Amygdala (tissue), 56 donors: ENCODE data around the gene GAMT.

Experiments used
- DNase-seq, 56 donors: peaks; one replicate each; lab custom pipeline; 2025; lab: John Stamatoyannopoulos, UW

GAMT gene

GRCh38 chr19:1434577-1435060, 33.3 kb upstream of the GAMT start:
- DNase-seq, result no peak

- no peak for DNase-seq
Observed at GRCh38 chr19:1434040-1434366, 32.7 kb upstream of the GAMT start.

- no peak for DNase-seq
Observed at GRCh38 chr19:1433119-1434039, 32.0 kb upstream of the GAMT start.

GRCh38 chr19:1432507-1432887, 31.2 kb upstream of the GAMT start:
- no peak for DNase-seq

DNA sequence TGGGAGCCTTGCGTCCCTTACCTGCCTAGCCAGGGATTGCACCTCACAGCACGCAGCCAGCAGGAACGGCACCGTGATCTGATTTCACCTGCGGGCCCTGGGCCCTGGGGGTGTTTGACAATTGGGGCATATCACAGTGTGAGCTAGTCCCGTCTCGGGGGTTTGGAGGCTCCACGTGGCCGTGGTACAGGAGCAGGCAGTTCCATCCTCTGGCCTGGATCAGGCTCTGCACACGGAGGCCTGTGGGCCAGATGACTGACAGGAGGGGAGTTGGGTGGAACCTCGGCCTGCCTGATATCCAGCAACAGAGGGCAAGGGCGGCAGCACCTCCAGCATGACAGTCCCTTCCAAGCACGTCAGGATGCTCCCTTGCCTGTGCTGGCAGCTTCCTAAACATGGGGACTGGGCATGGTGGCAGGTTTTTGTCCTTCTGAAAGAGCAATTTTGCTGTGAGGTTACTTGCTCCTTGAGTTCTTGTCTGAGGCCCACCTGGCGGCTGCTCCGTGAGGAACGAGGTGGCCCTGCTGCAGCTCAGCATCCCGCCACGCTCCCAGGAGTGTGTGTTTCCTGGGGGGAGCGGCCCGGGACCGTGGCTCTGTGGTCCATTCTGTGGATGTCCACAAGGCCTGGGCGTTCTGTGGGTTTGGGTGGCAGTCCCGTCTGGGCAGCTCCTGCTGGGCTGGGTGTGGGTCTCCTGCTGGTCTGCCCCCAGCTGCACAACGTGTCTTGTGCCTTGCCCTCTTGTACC, 30.6 kb upstream of the GAMT start:
- no peak for DNase-seq

- DNase-seq, result no peak
Observed at GRCh38 chr19:1430246-1430645, 28.9 kb upstream of the GAMT start.

DNA sequence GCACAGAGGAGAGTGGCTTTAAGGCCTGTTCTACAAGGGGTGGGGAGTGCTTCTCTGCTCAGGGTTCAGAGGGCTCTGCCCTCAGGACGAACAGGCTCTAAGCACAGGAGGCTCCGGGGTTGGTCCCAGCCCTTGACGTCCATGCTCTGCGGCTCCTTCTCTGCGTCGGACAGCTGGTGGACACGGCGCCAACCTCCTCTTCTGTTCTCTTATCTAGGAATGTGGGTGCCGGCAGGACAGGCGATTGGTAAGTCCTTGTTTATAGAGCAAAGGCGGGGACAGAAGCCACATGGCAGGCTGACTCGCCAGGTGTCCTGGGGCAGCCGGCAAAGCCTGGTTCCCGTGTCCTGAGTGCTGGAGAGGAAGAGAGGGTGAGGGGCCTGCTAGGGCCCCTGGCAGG, 28.4 kb upstream of the GAMT start:
- DNase-seq, result no peak

- DNase-seq, result no peak
Observed at GRCh38 chr19:1428738-1429391, 27.5 kb upstream of the GAMT start.

DNA sequence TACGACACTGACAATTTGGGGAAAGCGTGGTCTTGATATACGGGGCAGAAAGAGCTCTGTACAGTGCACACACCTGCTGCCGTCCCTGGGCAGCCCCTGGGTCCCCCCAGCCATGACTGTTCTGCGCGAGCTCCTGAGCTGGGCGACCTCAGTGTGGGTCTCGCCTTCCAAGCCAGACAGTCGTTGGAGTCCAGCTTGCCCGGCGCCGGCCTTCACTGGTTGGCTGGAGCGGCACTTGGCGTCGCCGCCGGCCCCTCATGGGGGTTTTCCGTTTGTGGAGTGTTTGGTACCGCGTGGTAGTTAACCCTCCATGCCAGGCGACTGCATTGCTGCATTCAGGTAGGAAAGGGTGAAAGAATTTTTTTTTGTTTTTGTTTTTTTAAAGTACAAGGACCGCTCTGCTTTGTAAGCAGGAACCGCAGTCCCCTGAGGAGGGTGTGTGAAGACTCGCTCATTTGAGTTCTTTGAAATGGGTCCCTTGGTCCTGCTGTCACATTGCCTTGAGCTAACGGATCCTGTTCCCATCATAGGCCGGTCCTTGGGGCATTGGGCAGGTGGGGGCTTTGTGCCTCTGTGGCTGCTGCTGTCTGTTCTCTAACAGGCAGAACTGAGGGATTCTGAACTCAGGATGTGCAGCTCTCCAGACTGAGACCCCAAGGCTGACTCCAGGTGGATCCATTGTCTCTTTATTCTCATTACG, 26.0 kb upstream of the GAMT start:
- DNase-seq, result peak in 10 of 56 donors; percentile 22 to 47 (median 30)

DNA sequence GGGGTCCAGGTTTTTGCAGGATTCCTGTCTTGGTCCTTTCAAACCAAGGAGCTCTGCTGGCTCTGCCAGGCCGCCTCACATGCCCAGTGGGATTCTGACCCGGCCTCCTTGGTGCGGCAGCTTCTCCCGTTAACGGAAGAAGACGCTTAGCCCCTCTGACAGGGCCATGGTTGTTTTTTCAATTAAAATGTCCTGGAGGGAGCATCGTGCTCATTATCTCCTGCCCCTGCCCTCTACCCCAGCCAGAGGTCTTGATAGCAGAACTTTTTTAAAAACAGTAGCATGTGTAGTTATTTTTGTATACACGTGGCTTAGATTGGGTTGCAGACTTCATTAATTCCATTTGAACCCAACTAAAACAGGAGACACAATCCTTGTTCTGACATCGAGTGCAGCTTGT, 25.4 kb upstream of the GAMT start:
- DNase-seq, result no peak

GRCh38 chr19:1425902-1426301, 24.6 kb upstream of the GAMT start:
- DNase-seq, result no peak

GRCh38 chr19:1425102-1425837, 23.9 kb upstream of the GAMT start:
- DNase-seq, result no peak

DNA sequence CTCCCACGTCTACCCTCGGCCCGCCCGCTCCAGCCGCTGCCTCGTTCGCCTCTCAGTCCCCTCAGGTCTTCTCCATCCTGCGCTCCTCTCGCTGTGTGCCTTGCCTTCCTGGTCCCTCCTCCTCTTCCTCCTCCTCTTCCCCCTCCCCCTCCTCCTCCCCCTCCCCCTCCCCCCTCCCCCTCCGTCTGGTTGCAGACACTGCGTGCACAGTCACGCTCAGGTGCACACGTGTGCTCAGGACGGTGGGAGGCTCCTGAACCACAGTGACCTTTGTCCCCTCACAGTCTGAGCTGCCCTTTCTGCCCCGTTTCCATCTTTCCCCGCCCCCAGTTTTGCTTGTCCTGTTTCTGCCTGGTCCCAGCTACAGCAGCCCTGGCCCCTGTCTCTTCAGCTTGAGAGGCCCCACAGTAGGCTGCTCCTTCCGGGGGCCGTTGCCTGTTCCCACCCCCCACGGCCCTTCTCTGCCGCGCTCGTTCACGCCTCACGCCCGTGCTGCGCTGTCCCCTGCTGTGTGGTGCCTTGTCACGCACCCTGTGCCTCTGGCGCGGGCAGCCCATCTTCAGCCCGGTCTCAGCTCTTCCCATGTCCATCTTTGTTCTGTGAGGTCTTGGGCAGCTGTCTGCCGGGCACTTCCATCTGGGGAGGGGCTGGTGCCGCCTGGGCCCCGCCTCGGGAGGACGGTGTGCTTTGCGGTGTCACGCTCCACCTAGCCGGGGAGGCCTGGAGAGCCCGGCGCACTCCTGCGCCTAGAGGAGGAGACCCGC, 23.0 kb upstream of the GAMT start:
- DNase-seq, result no peak

DNA sequence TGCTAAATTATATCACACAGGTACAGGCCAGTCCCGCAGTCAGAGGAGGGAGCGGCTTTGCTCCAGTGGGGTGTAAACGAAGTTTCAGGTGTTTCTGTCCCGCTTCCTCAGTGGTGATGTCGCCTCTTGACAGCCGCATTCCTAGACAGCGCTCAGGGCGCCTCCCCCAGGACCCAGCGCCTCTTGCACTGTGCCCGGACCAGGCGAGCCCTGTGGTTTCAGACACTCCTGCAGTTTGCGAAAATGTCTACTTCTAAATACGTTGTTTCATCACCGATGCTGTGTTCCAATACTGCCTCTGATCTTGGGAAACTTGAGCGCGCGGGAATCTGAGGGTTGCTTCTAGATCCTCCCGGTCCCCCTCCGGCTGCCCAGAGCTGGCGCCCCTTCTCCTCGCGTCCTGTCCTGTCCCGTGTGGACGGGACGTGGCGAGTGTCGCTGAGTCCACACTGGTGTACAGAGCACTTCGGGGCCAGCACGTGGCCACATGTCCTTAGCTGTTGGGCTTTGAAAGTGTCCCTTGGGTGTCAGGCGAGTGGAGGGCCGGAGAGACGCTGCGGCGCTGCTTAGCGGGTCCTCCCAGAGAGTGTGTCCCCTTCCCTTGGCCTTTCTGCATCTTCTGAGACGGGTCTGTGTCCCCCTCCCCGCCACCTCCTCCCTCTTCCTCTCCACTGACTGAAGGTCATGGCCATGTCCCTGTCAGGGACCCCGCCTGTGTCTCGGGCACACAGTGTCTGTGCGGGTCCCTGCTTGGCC, 22.3 kb upstream of the GAMT start:
- no peak for DNase-seq

- no peak for DNase-seq
Observed at GRCh38 chr19:1422943-1423342, 21.6 kb upstream of the GAMT start.

GRCh38 chr19:1422360-1422759, 21.0 kb upstream of the GAMT start:
- no peak for DNase-seq

GRCh38 chr19:1421958-1422305, 20.6 kb upstream of the GAMT start:
- no peak for DNase-seq

- DNase-seq, result no peak
Observed at GRCh38 chr19:1421218-1421957, 20.0 kb upstream of the GAMT start.
